GM19035 (cell line): ENCODE data around the gene EPHA1.
A peak's percentile ranks its signal among the peaks of the same experiment; 100 is the strongest.
"Not testable (repeated sequence)": the region's sequence is repeated elsewhere in the genome, so short reads cannot be mapped to it uniquely, and the experiment has no call there.

Experiments
- ATAC-seq: cut with Tn5 transposase; IDR thresholded peaks from one replicate; pipeline ENCODE4 v1.9.1; 2021; ENCODE audit not compliant: unreplicated experiment

EPHA1 gene

GRCh38 chr7:143406002-143406357 lies 2.7 kb downstream of the EPHA1 start:
- no peak for ATAC-seq

GRCh38 chr7:143405173-143406001 lies 3.3 kb downstream of the EPHA1 start:
- no peak for ATAC-seq

GRCh38 chr7:143402233-143402632 lies 6.4 kb downstream of the EPHA1 start:
- not testable (repeated sequence) for ATAC-seq

GRCh38 chr7:143401265-143401664 lies 7.4 kb downstream of the EPHA1 start:
- no peak for ATAC-seq

GRCh38 chr7:143399642-143400041 lies 9.0 kb downstream of the EPHA1 start:
- ATAC-seq: no peak

- ATAC-seq: no peak
Observed at GRCh38 chr7:143399151-143399550, 9.5 kb downstream of the EPHA1 start.

GRCh38 chr7:143398616-143399015 lies 10.0 kb downstream of the EPHA1 start:
- no peak for ATAC-seq

GRCh38 chr7:143397710-143398530 lies 10.7 kb downstream of the EPHA1 start:
- no peak for ATAC-seq

- no peak for ATAC-seq
Observed at GRCh38 chr7:143396625-143397556, 11.8 kb downstream of the EPHA1 start.

- no peak for ATAC-seq
Observed at GRCh38 chr7:143396182-143396581, 12.5 kb downstream of the EPHA1 start.

GRCh38 chr7:143395187-143396149 lies 13.2 kb downstream of the EPHA1 start:
- peak; percentile 44 for ATAC-seq

GRCh38 chr7:143394777-143395176 lies 13.9 kb downstream of the EPHA1 start:
- no peak for ATAC-seq

- ATAC-seq: no peak
Observed at GRCh38 chr7:143394068-143394467, 14.6 kb downstream of the EPHA1 start.

GRCh38 chr7:143393267-143394041 lies 15.2 kb downstream of the EPHA1 start:
- no peak for ATAC-seq

- no peak for ATAC-seq
Observed at GRCh38 chr7:143392875-143393266, 15.8 kb downstream of the EPHA1 start.

GRCh38 chr7:143392427-143392826 lies 16.2 kb downstream of the EPHA1 start:
- not testable (repeated sequence) for ATAC-seq

- no peak for ATAC-seq
Observed at GRCh38 chr7:143391462-143392404, 16.9 kb downstream of the EPHA1 start.

GRCh38 chr7:143390773-143391317 lies 17.8 kb downstream of the EPHA1 start:
- no peak for ATAC-seq
